Measurements from ENCODE around the gene NPHS1.
"Not testable (repeated sequence)": the region's sequence is repeated elsewhere in the genome, so short reads cannot be mapped to it uniquely, and the experiment has no call there.

The NPHS1 gene

DNA sequence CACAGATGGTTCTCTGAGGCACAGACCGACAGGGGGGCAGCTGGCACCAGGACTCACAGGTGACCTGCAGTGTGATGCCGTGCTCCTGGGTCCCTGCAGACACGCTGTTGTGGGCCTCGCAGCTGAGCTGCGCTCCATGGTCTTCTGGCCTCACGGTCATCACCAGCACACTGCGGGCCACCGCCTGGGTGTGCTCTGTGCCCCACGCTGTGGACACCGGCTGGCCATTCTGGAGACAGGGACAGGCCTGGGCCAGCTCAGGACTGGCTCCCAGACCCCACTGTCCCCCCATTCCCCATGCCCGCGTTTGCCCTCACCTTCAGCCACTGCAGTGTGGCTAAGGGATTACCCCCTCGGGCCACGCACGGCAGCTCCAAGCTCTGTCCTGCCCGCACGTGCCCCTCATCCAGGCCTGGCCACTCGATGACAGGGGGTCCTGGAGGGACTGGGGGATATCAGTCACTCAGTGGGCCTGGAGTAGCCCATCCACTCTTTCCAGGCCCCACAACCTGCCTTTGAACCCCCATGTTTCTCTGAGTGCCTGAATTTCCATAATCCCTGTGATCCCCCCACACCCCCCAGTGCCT, 3.3 kb downstream of the NPHS1 start:
- DNase-seq (ENCODE audit: low spot score), result no peak

DNA sequence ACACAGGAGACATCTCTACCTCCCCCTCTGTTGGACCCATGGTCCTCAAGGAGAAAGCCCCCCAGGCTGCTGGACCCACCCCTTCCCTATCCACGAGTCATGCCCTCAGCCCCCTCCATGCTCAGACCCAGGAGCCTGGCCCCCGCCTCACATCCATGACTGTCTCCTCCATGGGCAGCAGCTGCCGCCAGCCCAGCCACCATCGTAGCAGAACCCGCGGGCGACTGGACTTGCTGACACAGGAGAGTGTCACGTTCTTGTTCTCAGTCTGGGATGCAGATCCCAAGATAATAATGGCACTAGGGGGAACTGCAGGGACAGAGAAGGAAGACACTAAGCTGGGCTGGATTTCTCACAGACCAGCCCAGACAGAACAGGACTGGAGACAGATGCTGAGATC, 3.8 kb downstream of the NPHS1 start:
- DNase-seq (ENCODE audit: low spot score), result no peak

DNA sequence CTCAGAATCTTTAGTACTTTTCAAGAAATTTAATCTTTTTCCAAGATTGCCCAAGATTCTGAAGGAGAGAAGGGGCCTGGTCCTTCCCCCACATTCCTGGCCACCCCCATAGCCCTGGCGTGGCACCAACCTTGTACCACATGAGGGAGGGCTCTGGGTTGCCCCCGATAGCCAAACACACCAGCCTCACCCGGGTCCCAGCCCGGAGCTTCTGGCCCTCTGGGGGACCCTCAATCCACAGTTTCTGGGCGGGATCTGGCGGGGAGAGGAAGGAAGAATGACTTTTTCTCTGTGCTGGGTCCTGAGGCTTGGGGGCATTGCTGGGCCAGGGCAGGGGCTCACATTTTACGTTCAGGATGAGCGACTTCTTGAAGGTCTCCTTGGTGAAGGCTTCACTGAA, 4.4 kb downstream of the NPHS1 start:
- no peak for DNase-seq (ENCODE audit: low spot score)

DNA sequence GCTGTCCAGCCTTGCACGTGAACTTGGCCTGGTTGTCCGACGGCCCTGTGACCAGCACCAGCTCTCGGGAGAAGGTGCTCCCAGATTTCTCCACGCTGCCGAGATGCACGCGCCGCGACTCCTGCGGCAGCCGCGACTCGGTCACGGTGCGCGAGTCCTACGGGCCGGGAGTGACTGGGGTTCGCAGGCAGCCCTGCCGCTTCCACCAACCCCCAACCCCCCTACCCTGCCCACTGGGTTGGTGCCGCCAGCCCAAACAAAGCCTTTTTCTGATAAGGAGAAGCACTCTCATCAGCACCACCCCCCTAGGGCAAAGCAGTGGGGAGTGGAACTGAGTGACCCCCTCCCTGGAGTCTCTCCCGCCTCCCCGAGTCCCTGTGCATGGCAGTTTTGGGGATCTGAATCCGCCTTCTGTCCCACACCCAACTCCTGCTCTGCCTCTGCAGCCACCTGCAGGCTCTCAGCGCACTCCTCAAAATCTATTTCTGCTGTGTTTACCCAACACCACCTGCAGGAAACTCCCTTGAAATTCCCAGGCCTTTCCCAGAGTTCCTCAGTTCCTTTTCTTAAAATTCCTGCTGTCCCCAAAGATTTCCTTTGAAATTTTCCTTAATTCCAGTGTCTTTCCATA, 6.2 kb downstream of the NPHS1 start:
- DNase-seq (ENCODE audit: low spot score), result no peak

DNA sequence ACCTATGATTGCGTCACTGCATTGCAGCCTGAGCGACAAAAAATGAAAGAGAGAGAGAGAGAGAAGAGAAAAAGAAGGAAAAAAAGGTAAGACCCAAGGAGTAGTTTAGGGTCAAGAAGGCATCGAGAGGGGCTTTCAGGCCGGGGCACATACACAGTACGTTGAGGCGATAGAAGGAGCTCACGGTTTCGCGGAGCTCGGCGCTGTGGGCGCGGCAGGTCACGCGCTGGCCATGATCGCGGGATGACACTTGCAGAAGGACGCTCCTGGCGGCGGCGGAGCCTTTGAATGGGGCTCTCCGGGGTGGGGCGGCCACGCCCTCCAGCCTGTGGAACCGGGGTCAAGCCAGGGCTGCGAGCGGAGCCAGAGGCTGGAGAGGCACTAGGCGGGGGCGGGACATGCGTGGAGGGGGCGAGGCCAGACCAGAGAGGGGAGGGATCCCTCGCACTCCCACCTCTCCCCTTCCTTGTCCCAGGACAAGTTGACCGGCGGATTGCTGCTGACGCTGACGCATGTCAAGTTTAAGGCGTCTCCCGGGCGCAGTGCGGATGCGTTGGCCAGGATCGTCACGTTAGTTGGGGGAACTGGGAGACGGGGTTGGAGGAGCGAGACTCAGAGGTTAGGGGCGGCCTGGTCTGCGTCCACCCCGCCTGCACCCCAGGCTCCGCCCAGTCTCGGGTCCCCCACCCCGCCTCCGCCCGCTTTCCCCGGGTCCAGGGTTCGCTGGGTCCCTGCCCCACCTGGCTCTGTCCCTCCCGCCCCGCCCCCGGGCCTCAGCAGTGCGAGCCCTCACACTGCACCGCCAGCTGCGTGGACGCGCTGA, 6.9 kb downstream of the NPHS1 start:
- no peak for DNase-seq (ENCODE audit: low spot score)

DNA sequence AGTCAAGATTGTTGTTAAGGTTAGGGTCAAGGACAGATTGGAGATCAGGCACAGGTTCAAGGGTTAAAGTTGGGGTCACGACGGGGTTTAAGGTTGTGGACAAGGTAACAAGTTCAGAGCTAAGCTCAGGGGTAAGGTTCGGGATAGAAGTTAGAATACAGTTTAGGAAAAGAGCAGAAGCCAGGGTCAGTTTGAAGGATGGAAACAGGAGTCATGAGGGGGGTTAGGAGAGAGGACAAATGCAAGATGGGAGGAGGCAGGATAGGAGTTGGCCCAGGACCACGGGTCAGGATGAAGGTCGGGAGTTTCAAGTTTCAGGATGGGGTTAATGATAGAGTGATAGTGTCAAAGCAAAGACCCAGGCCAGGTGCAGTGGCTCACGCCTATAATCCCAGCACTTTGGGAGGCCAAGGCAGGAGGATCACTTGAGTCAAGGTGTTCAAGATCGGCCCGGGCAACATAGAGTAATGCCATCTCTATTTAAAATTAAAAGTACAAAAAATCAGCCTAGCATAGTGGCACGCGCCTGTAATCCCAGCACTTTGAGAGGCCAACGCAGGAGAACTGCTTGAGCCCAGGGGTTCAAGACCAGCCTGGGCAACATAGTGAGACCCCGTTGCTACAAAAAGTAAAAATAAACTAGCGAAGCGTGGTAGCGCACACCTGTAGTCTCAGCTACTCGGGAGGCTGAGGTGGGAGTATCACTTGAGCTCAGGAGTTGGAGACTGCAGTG, 7.7 kb downstream of the NPHS1 start:
- no peak for DNase-seq (ENCODE audit: low spot score)

DNA sequence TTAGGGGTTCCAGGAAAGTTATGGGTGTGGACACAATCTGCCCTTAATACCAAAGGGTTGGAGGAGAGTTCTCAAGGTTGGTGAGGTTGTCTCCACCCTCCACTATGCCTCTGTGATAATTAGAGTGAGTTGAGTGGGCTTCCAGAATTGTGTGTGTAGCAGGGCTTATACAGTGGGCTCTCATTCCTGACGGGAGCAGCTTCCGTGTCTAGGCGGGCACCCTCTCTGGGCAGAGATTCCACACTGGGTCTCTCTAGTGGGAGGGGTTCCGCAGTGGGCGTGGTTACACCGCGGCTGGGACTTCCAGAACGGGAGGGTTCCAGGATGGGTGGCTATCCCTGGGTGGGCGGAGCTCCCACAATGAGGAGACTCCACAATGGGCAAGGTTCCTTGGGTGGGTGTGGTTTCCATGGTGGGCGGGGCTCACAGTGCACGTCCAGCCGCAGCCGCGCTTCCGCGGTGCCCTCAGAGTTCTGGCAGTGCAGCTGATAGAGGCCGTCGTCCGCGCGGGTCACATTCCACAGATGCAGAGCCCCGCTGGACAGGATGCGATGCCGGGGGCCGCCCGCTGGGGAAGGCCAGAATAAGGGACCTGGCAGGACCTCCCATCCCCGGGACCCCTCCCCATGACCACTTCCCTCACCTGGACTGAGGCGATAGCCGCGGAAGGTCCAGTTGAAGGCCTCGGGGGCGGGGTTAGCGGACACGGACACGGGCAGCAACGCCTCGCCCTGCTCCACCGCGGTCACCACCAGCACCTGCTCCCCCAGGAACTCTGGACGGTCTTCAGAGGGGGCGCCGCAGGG, 8.4 kb downstream of the NPHS1 start:
- DNase-seq (ENCODE audit: low spot score), result no peak

DNA sequence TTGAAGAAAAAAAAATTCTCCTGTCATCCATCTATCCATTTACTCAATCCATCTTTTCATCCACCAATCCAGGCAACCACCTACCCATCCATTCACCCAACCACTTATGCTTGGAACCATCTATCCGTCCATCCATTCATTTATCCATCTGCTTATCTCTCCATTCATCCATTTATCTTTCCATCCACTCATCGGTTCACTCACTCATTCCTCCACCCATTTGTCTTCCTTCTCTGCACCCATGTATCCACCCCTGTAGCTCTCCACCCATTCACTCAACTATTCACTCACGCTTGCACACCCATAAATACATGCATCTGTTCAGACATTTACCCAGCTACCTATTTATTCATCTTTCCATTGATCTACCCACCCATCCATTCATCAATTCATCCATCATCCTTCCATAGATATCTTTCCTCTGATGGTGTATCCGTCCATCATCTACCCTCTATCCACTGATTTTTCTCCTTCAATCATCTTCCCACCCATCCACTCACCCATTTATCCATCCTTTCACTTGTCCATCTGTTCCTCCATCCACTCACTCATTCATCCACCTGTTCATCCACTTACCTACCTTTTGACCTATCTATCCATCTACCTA, 9.5 kb downstream of the NPHS1 start:
- DNase-seq (ENCODE audit: low spot score), result no peak

DNA sequence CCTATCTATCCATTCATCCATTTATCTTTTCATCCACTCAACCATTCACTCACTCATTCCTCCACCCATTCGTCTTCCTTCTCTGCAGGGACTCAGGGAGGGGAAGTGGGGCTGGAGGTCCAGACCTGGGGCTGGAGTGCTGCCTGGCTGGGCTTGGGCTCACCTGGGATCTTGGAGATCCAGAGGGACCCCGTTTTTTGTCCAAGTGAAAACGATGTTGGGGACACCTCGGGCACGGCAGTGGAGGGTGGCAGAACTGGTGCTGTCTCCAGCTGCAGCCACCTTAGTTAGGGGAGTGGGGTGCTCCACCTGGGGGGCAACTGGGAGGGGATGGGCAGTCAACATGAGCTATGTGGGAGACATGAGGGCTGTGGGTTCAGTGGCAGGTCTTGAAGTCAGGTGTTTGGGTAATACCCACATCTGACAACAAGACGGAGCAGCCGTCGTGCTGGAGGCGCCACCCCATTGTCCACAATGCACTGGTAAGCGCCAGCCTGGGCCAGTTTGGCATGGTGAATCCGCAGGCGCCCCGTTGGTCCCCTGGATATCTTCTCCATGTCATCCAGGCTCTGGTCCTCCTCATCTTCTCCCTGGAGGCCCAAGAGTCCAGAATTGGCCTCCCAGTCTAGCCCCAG, 10.2 kb downstream of the NPHS1 start:
- no peak for DNase-seq (ENCODE audit: low spot score)

DNA sequence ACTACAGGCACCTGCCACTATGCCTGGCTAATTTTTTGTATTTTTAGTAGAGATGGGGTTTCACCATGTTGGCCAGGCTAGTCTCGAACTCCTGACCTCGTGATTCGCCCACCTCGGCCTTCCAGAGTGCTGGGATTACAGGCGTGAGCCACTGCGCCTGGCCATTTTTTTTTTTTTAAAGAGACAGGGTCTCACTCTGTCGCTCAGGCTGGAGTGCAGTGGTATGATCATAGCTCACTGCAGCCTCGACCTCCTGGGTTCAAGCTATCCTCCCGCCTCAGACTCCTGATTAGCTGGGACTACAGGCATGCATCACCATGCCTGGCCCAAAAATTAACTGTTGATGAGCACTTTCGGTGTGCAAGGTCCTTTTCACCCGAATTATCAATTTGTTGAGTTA, 16.2 kb downstream of the NPHS1 start:
- DNase-seq (ENCODE audit: low spot score), result not testable (repeated sequence)

DNA sequence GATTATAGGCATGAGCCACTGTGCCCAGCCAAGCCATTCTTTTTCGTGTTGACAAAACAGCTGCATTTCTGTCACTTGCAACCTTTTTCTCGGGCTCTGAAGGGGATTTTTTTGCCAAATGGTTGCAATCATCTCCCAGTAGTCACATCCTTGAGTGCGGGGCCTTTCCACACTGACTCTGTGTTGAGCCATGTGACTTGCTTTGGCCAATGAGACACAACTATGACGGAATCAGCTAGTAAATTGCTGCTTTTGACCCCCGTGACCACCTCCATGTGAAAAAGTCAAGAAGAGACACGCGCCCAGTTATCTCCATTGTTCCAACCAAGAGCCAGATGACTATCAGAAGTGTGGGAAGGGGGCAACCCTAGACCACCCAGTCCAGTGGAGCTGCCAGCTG, 18.3 kb downstream of the NPHS1 start:
- no peak for DNase-seq (ENCODE audit: low spot score)

DNA sequence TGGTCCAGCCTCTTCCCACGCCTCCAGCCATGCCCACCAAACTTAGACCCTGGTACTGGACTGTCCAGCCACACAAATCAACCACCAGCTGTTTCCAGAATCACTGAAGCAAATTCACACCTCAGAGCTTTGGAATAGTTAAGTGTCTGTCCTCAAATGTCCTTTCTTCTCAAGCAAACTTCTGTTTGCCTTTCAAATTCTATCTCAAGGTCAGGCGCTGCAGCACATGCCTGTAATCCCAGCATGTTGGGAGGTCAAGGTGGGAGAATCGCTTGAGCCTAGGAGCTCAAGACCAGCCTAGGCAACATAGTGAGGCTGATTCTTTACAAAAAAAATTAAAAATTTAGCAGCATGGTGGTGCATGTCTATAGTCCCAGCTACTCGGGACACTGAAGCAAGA, 20.2 kb downstream of the NPHS1 start:
- no peak for DNase-seq (ENCODE audit: low spot score)

DNA sequence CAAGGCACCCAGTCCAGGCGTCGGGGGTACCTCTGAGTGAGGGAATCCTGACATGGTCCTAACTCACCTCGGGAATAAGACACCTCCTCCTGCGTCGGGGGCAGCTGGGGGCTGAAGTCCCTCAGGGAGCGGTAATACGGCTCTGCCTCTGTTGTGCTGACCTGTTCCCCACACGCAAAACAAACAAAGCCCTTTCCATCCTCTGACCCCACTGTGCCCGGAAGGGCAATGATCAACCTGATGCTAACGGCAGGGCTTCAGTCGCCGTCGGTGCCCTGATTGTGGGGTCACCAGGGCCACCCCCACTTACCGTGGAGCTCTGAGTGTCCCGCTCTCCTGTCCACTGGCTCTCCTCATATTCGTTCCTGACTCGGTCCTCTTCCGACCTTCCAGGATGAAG, 21.3 kb downstream of the NPHS1 start:
- DNase-seq (ENCODE audit: low spot score), result no peak

DNA sequence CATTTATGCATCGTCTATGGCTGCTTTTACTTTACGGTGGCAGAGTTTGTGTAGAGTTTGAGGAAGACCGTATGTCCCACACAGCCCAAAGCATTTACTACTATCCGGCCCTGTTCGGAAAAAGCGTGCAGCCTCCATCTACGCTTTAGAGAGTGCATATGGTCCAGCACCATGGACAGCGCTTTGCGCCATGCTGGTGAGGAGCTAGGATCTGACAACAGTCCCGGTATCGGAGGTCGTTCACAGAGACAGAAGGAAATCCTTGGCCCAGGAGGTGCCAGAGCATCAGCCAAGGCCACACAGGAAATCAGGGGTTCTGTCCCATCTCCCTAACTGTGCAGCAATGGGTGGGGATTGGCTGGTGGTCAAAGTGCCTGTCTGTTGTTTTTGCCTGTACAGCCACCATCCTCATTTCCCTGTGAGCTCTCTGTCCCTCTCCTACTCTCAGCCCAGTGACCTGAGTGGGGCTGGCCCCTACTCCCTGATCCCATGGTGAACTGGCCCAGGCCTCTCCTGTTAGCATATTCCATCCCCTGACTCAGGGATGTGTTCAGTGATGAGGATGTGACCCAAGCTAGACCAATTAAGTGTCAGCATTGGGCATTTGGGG, 23.5 kb downstream of the NPHS1 start:
- DNase-seq (ENCODE audit: low spot score), result no peak

DNA sequence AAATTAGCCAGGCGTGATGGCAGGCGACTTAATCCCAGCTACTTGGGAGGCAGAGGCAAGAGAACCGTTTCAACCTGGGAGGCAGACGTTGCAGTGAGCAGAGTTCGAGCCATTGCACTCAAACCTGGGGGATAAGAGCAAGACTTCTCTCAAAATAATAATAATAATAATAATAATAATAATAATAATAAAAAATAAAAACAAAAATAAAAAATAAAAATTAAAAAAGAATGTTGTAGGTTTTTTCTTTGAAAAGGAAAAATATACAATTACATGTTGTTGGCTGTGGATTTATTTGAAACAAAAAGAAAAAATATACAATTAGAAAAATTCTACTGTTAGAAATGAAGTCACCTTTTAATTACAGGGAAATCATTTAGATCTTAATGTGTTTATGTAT, 28.2 kb downstream of the NPHS1 start:
- no peak for DNase-seq (ENCODE audit: low spot score)

DNA sequence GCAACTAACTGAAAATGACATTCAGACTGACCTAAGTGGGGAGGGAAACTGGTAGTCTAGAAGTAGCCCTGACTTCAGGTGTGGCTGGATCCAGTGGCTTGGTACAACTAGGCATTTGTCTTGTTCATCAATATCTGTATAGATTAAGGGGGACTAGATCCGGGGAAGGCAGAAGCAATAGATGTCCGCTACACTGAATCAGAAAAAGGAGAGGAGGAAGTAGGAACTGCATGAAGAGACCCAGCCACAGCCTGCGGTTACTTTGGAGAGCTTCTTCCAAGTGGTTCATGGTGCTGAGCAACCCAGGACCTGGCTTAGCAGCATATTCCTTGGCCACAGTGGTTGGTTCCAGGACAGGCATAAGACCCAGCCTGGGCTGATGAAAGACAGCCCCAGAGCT, 29.7 kb downstream of the NPHS1 start:
- no peak for DNase-seq (ENCODE audit: low spot score)

DNA sequence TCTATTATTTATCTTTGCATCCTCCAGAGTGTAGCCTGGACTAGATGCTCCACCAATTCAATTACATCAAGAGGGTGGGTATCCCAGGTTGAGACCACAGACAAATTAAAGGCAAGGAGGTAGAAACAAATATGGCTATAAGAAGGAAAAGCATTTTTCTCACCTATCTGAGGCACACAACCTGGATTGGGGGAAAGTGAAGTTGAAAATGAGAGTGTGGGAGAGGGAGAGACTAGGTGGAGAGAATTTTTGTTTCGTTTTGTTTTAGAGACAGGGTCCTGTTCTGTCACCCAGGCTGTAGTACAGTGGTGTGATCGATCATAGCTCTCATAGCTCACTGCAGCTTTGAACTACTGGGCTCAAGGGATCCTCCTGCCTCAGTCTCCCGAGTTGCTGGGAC, 33.9 kb downstream of the NPHS1 start:
- no peak for DNase-seq (ENCODE audit: low spot score)

DNA sequence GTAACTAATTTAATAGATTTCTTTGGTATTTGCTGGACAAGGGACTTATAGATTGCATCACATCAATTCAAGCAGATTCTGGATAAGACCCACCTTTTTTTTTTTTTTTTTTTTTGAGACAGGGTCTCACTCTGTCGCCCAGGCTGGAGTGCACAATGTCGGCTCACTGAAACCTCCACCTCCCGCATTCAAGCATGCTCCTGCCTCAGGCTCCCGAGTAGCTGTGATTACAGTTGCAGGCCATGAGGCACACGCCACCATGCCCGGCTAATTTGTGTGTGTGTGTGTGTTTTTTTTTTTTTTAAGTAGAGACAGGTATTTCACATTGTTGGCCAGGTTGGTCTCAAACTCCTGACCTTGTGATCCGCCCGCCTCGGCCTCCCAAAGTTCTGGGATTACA, 35.5 kb downstream of the NPHS1 start:
- DNase-seq (ENCODE audit: low spot score), result no peak

DNA sequence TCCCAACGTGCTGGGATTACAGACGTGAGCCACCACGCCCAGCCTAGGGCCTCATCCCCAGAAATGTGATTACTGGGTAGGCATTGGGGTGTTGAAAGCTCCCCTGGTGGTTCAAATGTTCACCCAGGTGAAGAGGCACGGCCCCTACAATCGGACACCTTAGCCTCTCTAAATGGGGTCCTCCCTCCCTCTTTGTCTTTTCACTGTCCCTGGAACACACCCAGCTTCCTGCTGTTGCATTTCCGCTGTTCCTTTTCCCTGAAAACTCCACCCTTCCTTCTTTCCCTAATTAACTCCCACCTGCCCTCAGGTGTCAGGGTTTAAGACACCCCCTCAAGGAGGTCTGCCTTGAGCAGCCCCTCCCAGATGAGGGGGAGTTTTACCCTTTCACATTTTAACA, 36.0 kb downstream of the NPHS1 start:
- DNase-seq (ENCODE audit: low spot score), result no peak

Data from SK-N-DZ (cell line).